ENCODE data around the gene UPF1.

GRCh38 chr19:18809149-18809868, 22.4 kb upstream of the UPF1 start:
- TF ChIP-seq CTCF (IDR thresholded peaks at IDR 0.05; ENCODE audit: insufficient read depth, low read depth, low read length) (no peak), EZH2 (IDR thresholded peaks at IDR 0.05; ENCODE audit: insufficient read depth, low read length) (no peak)

Measured in astrocyte (in vitro differentiated cells and primary cell).